Measurements from ENCODE around the gene IGF1R. TPM values are rescaled to one million over a fixed set of nuclear protein-coding genes. Genes with fewer than 3 reads are reported as not detected.
"Not testable (repeated sequence)": the region's sequence is repeated elsewhere in the genome, so short reads cannot be mapped to it uniquely, and the experiment has no call there.

The IGF1R gene
- total RNA-seq, 1 donor from 2014 or later, result 47.7 TPM

GRCh38 chr15:98611808-98612207 is 36.5 kb upstream of the IGF1R start:
- DNase-seq, result no peak
- Histone ChIP-seq H3K4me3 (no peak overlapping the region), H3K27ac (no peak overlapping the region), H3K27me3 (ENCODE audit: low read depth) (peaks cover 5% of the 10 kb centered on the region), H3K9me3 (no peaks in the 10 kb centered on the region), H3K4me1 (no peaks in the 10 kb centered on the region), H3K36me3 (no peaks in the 10 kb centered on the region)
- TF ChIP-seq CTCF (IDR thresholded peaks at IDR 0.05), result no peak
- intact Hi-C loops (cut with DNase I), result no loop called here
- ATAC-seq, result no peak

- intact Hi-C loops (cut with DNase I), result no loop called here
- DNase-seq, result no peak
- no peak for TF ChIP-seq CTCF (IDR thresholded peaks at IDR 0.05)
- Histone ChIP-seq H3K4me1 (no peaks in the 10 kb centered on the region), H3K27me3 (ENCODE audit: low read depth) (peaks cover 5% of the 10 kb centered on the region), H3K36me3 (no peaks in the 10 kb centered on the region), H3K9me3 (no peaks in the 10 kb centered on the region), H3K4me3 (no peak overlapping the region), H3K27ac (no peak overlapping the region)
- no peak for ATAC-seq
Measured at GRCh38 chr15:98612490-98613110, 35.7 kb upstream of the IGF1R start.

- no peaks in the 10 kb centered on the region for H3K4me1 ChIP-seq
- H3K36me3 ChIP-seq, result no peaks in the 10 kb centered on the region
- no peak overlapping the region for H3K27ac ChIP-seq
- intact Hi-C loops (cut with DNase I), result no loop called here
- H3K27me3 ChIP-seq (ENCODE audit: low read depth), result peaks cover 5% of the 10 kb centered on the region
- TF ChIP-seq CTCF (IDR thresholded peaks at IDR 0.05), result no peak
- H3K4me3 ChIP-seq, result no peak overlapping the region
- DNase-seq (no peak), ATAC-seq (no peak)
- no peaks in the 10 kb centered on the region for H3K9me3 ChIP-seq
Measured at GRCh38 chr15:98614681-98615080, 33.7 kb upstream of the IGF1R start.

GRCh38 chr15:98616397-98616796 is 31.9 kb upstream of the IGF1R start:
- Histone ChIP-seq H3K4me1 (no peaks in the 10 kb centered on the region), H3K9me3 (no peaks in the 10 kb centered on the region), H3K27ac (no peak overlapping the region), H3K36me3 (no peaks in the 10 kb centered on the region), H3K27me3 (ENCODE audit: low read depth) (peaks cover 22% of the 10 kb centered on the region), H3K4me3 (no peak overlapping the region)
- intact Hi-C loops (cut with DNase I), result no loop called here
- TF ChIP-seq CTCF (IDR thresholded peaks at IDR 0.05), result no peak
- ATAC-seq (no peak), DNase-seq (no peak)

- Histone ChIP-seq H3K27ac (no peak overlapping the region), H3K4me1 (no peaks in the 10 kb centered on the region), H3K36me3 (no peaks in the 10 kb centered on the region), H3K27me3 (ENCODE audit: low read depth) (peaks cover 33% of the 10 kb centered on the region), H3K9me3 (no peaks in the 10 kb centered on the region), H3K4me3 (no peak overlapping the region)
- DNase-seq (no peak), ATAC-seq (no peak)
- intact Hi-C loops (cut with DNase I), result no loop called here
- TF ChIP-seq CTCF (IDR thresholded peaks at IDR 0.05), result no peak
Measured at GRCh38 chr15:98617328-98617980, 30.9 kb upstream of the IGF1R start.

- peaks cover 44% of the 10 kb centered on the region for H3K27me3 ChIP-seq (ENCODE audit: low read depth)
- ATAC-seq; DNase-seq; H3K36me3 ChIP-seq; H3K4me3 ChIP-seq; H3K27ac ChIP-seq; intact Hi-C loops (cut with DNase I); H3K4me1 ChIP-seq; H3K9me3 ChIP-seq: not testable (repeated sequence)
Measured at GRCh38 chr15:98618576-98618975, 29.8 kb upstream of the IGF1R start.
